Measurements from ENCODE around the gene OPALIN.
A peak's percentile ranks its signal among the peaks of the same experiment; 100 is the strongest.

Gene OPALIN

DNA sequence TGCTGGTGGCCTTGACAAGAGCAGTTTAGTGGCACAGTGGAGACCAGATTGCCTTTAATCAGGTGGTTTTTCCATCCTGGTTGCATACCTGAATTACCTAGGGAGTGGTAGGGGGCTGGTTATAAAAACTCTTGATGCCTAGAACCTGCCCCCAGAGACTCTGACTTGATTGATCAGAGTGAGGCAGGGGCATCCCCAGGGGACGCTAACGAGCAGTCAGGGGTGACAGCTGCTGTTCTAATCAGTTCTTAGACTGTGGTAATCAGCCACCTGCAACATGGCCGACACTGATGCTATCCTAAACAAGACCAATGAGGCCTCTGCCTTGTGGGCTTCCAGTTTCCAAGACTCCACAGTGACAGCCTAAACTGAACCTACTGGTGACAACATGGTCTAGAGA lies 2.0 kb upstream of the OPALIN start:
- H3K27me3 Mint-ChIP-seq, result peaks cover 6% of the 10 kb centered on the region
- no peaks in the 10 kb centered on the region for H3K9me3 Mint-ChIP-seq
- no peak overlapping the region for H3K4me3 Mint-ChIP-seq
- no peaks in the 10 kb centered on the region for H3K4me1 Mint-ChIP-seq (ENCODE audit: low read depth)
- H3K27ac Mint-ChIP-seq, result no peak overlapping the region
- H3K36me3 Mint-ChIP-seq (ENCODE audit: low read depth), result no peaks in the 10 kb centered on the region
- DNase-seq, result no peak

- Mint-ChIP-seq H3K4me1 (ENCODE audit: low read depth) (no peaks in the 10 kb centered on the region), H3K36me3 (ENCODE audit: low read depth) (no peaks in the 10 kb centered on the region), H3K4me3 (no peak overlapping the region), H3K9me3 (no peaks in the 10 kb centered on the region), H3K27me3 (peaks cover 7% of the 10 kb centered on the region), H3K27ac (no peak overlapping the region)
- DNase-seq, result no peak
Observed at GRCh38 chr10:96360331-96360730, 1.5 kb upstream of the OPALIN start.

- no peak overlapping the region for H3K27ac Mint-ChIP-seq
- no peak overlapping the region for H3K4me3 Mint-ChIP-seq
- DNase-seq, result no peak
- H3K36me3 Mint-ChIP-seq (ENCODE audit: low read depth), result no peaks in the 10 kb centered on the region
- peaks cover 11% of the 10 kb centered on the region for H3K27me3 Mint-ChIP-seq
- H3K4me1 Mint-ChIP-seq (ENCODE audit: low read depth), result no peaks in the 10 kb centered on the region
- H3K9me3 Mint-ChIP-seq, result no peaks in the 10 kb centered on the region
Observed at GRCh38 chr10:96359616-96360015, 814 bp upstream of the OPALIN start.

DNA sequence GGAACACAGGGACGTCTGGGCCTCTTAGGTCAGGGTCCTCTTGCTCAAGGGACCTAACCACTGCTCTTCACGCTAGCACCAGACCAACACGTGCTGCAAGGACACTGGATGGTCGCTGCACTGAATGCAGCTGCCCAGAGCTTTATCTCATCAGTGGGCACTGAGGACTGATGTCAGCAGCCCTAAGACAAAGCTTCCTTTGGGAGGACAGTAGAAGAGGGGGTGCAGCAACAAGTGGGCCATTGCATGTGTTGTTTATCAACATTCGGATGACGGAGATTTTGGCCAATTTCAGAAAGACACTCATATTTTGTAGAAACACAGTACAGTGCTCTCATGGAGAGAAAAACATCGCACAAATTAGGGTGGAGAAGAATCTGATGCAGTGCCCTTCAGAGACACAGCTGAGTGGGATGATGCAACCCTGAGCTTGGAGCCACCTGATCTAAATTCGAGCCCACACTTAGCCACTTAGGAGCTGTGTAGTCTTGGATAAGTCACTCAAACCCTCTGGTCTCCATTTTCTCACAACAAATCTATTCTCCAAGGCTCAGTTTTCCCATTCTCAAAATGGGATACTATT lies 1.7 kb downstream of the OPALIN start:
- Mint-ChIP-seq H3K4me3 (no peak overlapping the region), H3K36me3 (ENCODE audit: low read depth) (no peaks in the 10 kb centered on the region), H3K4me1 (ENCODE audit: low read depth) (no peaks in the 10 kb centered on the region), H3K27ac (no peak overlapping the region), H3K27me3 (peaks cover 15% of the 10 kb centered on the region), H3K9me3 (no peaks in the 10 kb centered on the region)
- DNase-seq, result no peak

DNA sequence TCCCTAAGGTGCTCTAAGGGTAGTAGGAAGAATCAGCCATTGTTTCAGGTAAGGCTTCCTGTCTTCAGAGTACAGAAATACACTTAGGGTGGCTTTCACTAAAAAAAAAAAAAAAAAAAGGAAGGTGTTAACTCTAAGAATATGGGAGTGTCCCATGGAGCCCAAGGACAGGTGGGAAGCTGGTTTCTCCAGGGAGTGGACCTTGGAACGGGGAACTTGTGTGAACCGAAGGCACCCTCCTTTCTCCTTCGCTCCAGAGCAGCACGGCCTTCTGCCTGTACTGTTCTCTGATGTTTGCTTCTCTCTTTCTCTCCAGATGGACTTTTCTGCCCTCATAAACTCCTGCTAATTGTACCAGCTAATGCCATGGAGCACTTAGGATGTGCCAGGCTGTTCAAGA lies 6.2 kb downstream of the OPALIN start:
- no peak for DNase-seq
- Mint-ChIP-seq H3K4me1 (ENCODE audit: low read depth) (no peaks in the 10 kb centered on the region), H3K27me3 (peaks cover 27% of the 10 kb centered on the region), H3K36me3 (ENCODE audit: low read depth) (no peaks in the 10 kb centered on the region), H3K27ac (no peak overlapping the region), H3K9me3 (no peaks in the 10 kb centered on the region), H3K4me3 (no peak overlapping the region)

DNA sequence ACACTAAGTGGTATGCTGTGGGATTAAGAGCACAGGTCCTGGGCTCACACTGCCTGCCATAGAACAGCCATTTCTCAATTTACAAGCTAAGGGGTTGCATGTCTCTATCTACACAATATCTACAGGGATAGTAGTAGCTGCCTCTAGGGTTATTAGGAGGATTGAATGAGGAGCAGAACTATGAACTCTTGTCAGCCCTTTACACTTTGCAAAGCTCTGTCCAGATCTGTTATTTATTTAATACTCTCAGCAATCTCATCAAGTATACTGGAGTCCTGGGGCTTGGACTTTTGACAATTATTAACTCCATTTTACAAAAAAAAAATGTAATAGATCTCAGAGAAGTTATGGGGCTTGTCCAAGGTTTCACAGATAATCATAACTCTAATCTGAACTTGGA lies 6.8 kb downstream of the OPALIN start:
- no peak overlapping the region for H3K4me3 Mint-ChIP-seq

DNA sequence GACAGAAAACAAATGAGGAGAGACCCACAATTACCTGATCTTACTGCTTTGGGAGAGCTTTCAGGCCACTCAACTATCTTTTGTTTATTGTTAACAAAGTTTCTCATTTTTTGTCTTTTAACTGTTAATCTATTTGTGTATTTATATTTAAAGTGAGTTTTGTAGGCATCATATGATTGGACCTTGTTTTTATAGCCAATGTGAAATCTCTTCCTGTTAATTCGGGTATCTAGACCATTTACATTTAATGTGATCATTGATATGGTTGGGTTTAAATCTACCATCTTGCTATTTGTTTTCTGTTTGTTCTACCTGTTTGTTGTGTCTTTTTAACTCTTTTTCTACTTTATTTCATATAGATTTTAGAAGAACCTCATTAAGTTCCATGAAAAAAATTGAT lies 12.5 kb downstream of the OPALIN start:
- H3K27me3 Mint-ChIP-seq, result peaks cover 33% of the 10 kb centered on the region
- no peaks in the 10 kb centered on the region for H3K36me3 Mint-ChIP-seq (ENCODE audit: low read depth)
- peaks cover 7% of the 10 kb centered on the region for H3K9me3 Mint-ChIP-seq
- no peak for DNase-seq
- H3K4me1 Mint-ChIP-seq (ENCODE audit: low read depth), result peaks cover 10% of the 10 kb centered on the region
- no peak overlapping the region for H3K27ac Mint-ChIP-seq
- no peak overlapping the region for H3K4me3 Mint-ChIP-seq

More for the DNA sequence above, 6.8 kb downstream of the OPALIN start:
- no peaks in the 10 kb centered on the region for H3K36me3 Mint-ChIP-seq (ENCODE audit: low read depth)
- H3K27ac Mint-ChIP-seq, result no peak overlapping the region
- DNase-seq, result no peak
- peaks cover 25% of the 10 kb centered on the region for H3K27me3 Mint-ChIP-seq
- no peaks in the 10 kb centered on the region for H3K9me3 Mint-ChIP-seq
- H3K4me1 Mint-ChIP-seq (ENCODE audit: low read depth), result no peaks in the 10 kb centered on the region

DNA sequence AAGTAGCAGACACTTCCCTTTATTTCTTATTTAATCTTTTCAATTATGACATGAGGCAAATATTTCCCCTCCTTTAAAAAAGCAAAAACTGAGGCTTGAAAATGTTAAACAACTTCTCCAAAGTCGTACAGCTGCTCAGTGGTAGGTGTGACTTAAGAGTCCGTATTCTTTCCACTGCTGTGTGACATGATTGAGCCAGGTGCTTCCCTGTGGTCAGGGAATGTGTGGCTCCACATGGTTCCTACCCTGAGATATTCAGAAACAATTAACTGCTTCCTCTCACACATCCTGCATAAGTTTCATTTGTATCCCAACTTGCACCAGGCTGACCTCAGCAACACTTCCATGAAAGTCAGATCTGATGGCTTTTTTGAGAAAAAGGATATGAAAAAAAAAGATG lies 13.6 kb downstream of the OPALIN start:
- Mint-ChIP-seq H3K4me3 (no peak overlapping the region), H3K9me3 (peaks cover 7% of the 10 kb centered on the region), H3K4me1 (ENCODE audit: low read depth) (peaks cover 13% of the 10 kb centered on the region), H3K36me3 (ENCODE audit: low read depth) (no peaks in the 10 kb centered on the region), H3K27ac (no peak overlapping the region), H3K27me3 (peaks cover 28% of the 10 kb centered on the region)
- no peak for DNase-seq

GRCh38 chr10:96344178-96344577 lies 14.6 kb downstream of the OPALIN start:
- Mint-ChIP-seq H3K9me3 (peaks cover 7% of the 10 kb centered on the region), H3K36me3 (ENCODE audit: low read depth) (no peaks in the 10 kb centered on the region), H3K4me3 (no peak overlapping the region), H3K27ac (no peak overlapping the region), H3K27me3 (peaks cover 22% of the 10 kb centered on the region), H3K4me1 (ENCODE audit: low read depth) (peaks cover 13% of the 10 kb centered on the region)
- DNase-seq, result no peak

- H3K4me3 Mint-ChIP-seq, result no peak overlapping the region
- no peaks in the 10 kb centered on the region for H3K36me3 Mint-ChIP-seq (ENCODE audit: low read depth)
- H3K27ac Mint-ChIP-seq, result no peak overlapping the region
- H3K4me1 Mint-ChIP-seq (ENCODE audit: low read depth), result peaks cover 13% of the 10 kb centered on the region
- peaks cover 7% of the 10 kb centered on the region for H3K9me3 Mint-ChIP-seq
- DNase-seq, result no peak
- peaks cover 21% of the 10 kb centered on the region for H3K27me3 Mint-ChIP-seq
Observed at GRCh38 chr10:96342402-96342801, 16.4 kb downstream of the OPALIN start.

- DNase-seq, result no peak
- H3K27ac Mint-ChIP-seq, result no peak overlapping the region
- no peaks in the 10 kb centered on the region for H3K36me3 Mint-ChIP-seq (ENCODE audit: low read depth)
Observed at GRCh38 chr10:96341219-96342182, 17.3 kb downstream of the OPALIN start.

GRCh38 chr10:96339956-96340904 lies 18.6 kb downstream of the OPALIN start:
- no peak overlapping the region for H3K27ac Mint-ChIP-seq
- H3K36me3 Mint-ChIP-seq (ENCODE audit: low read depth), result no peaks in the 10 kb centered on the region
- H3K4me3 Mint-ChIP-seq, result no peak overlapping the region
- H3K9me3 Mint-ChIP-seq, result no peaks in the 10 kb centered on the region
- H3K4me1 Mint-ChIP-seq (ENCODE audit: low read depth), result peaks cover 13% of the 10 kb centered on the region
- peak; percentile 47 for DNase-seq
- peaks cover 17% of the 10 kb centered on the region for H3K27me3 Mint-ChIP-seq

More at GRCh38 chr10:96341219-96342182, 17.3 kb downstream of the OPALIN start:
- H3K4me1 Mint-ChIP-seq (ENCODE audit: low read depth), result peaks cover 13% of the 10 kb centered on the region
- peaks cover 21% of the 10 kb centered on the region for H3K27me3 Mint-ChIP-seq
- H3K4me3 Mint-ChIP-seq, result no peak overlapping the region
- peaks cover 6% of the 10 kb centered on the region for H3K9me3 Mint-ChIP-seq

GRCh38 chr10:96339383-96339782 lies 19.4 kb downstream of the OPALIN start:
- Mint-ChIP-seq H3K4me3 (no peak overlapping the region), H3K27ac (no peak overlapping the region), H3K4me1 (ENCODE audit: low read depth) (peaks cover 15% of the 10 kb centered on the region), H3K36me3 (ENCODE audit: low read depth) (no peaks in the 10 kb centered on the region), H3K27me3 (peaks cover 22% of the 10 kb centered on the region), H3K9me3 (no peaks in the 10 kb centered on the region)
- no peak for DNase-seq

- peaks cover 23% of the 10 kb centered on the region for H3K27me3 Mint-ChIP-seq
Observed at GRCh38 chr10:96338279-96338925, 20.4 kb downstream of the OPALIN start.

More at GRCh38 chr10:96338279-96338925, 20.4 kb downstream of the OPALIN start:
- H3K4me3 Mint-ChIP-seq, result no peak overlapping the region
- no peak overlapping the region for H3K27ac Mint-ChIP-seq
- no peak for DNase-seq
- peaks cover 21% of the 10 kb centered on the region for H3K4me1 Mint-ChIP-seq (ENCODE audit: low read depth)
- no peaks in the 10 kb centered on the region for H3K9me3 Mint-ChIP-seq
- H3K36me3 Mint-ChIP-seq (ENCODE audit: low read depth), result no peaks in the 10 kb centered on the region
